DOHH2 (cell line): ENCODE results near the gene GALNS.

Experiments used
- H3F3A ChIP-seq: fragments of 200-600 bp; sonication (generic), shearing (Covaris generic); 2 replicates; pipeline ENCODE4 v1.6.0; 2016; ENCODE audit warnings: antibody characterized with exemption, mild to moderate bottlenecking; ENCODE audit not compliant: control insufficient read depth, insufficient read depth
- H3K27ac ChIP-seq: fragments of 200-600 bp; sonication (generic); 2 replicates; pipeline ENCODE4 v1.5.1; 2014; ENCODE audit warnings: low read depth, mild to moderate bottlenecking, low read length, moderate library complexity
- H3K27me3 ChIP-seq: fragments of 200-600 bp; sonication (generic); 2 replicates; pipeline ENCODE4 v1.6.1; 2014; ENCODE audit warnings: mild to moderate bottlenecking, low read length, mixed read lengths; ENCODE audit not compliant: control insufficient read depth
- H3K36me3 ChIP-seq: fragments of 200-600 bp; sonication (generic); 2 replicates; pipeline ENCODE4 v1.6.1; 2014; ENCODE audit warnings: mild to moderate bottlenecking, low read length, moderate library complexity, mixed read lengths; ENCODE audit not compliant: control insufficient read depth
- H3K4me1 ChIP-seq: fragments of 200-600 bp; sonication (generic); 2 replicates; pipeline ENCODE4 v1.6.1; 2014; ENCODE audit warnings: mild to moderate bottlenecking, low read length, mixed read lengths; ENCODE audit not compliant: control insufficient read depth
- H3K4me2 ChIP-seq: fragments of 200-600 bp; sonication (generic); 2 replicates; pipeline ENCODE4 v1.6.0; 2014; ENCODE audit warnings: mild to moderate bottlenecking, low read length, moderate library complexity
- H3K4me3 ChIP-seq: fragments of 200-600 bp; sonication (generic); 2 replicates; pipeline ENCODE4 v1.5.1; 2014; ENCODE audit warnings: mild to moderate bottlenecking, low read length, mixed read lengths
- H3K79me2 ChIP-seq: fragments of 200-600 bp; sonication (generic); 2 replicates; pipeline ENCODE4 v1.6.1; 2014; ENCODE audit warnings: mild to moderate bottlenecking, low read length, mixed read lengths; ENCODE audit not compliant: control insufficient read depth
- H3K9me2 ChIP-seq: fragments of 200-600 bp; sonication (generic); replicated peaks from 2 replicates; pipeline ENCODE4 v1.6.1; 2014; ENCODE audit warnings: mild to moderate bottlenecking, low read length, mixed read lengths; ENCODE audit not compliant: control insufficient read depth
- H3K9me3 ChIP-seq: fragments of 200-600 bp; sonication (generic); 2 replicates; pipeline ENCODE4 v1.6.1; 2014; ENCODE audit warnings: antibody characterized with exemption, low read length, mixed read lengths; ENCODE audit not compliant: control insufficient read depth, insufficient read depth
- H4K20me1 ChIP-seq: fragments of 200-600 bp; sonication (generic); 2 replicates; pipeline ENCODE4 v1.6.0; 2014; ENCODE audit warnings: low read depth, mild to moderate bottlenecking, antibody characterized with exemption, low read length, moderate library complexity; ENCODE audit not compliant: control insufficient read depth, insufficient read depth
- CTCF ChIP-seq: fragments of 200-600 bp; sonication (generic); IDR thresholded peaks from one replicate; pipeline ENCODE4 v1.5.1; 2014; ENCODE audit warnings: antibody characterized with exemption, mild to moderate bottlenecking, low read depth, low read length; ENCODE audit not compliant: poor library complexity, severe bottlenecking
- EZH2phosphoT487 ChIP-seq: fragments of 200-600 bp; sonication (generic); IDR thresholded peaks from 2 replicates; pipeline ENCODE4 v1.6.1; 2017; ENCODE audit warnings: borderline replicate concordance, mild to moderate bottlenecking, antibody characterized with exemption, low read length, moderate library complexity, mixed read lengths

GALNS gene

DNA sequence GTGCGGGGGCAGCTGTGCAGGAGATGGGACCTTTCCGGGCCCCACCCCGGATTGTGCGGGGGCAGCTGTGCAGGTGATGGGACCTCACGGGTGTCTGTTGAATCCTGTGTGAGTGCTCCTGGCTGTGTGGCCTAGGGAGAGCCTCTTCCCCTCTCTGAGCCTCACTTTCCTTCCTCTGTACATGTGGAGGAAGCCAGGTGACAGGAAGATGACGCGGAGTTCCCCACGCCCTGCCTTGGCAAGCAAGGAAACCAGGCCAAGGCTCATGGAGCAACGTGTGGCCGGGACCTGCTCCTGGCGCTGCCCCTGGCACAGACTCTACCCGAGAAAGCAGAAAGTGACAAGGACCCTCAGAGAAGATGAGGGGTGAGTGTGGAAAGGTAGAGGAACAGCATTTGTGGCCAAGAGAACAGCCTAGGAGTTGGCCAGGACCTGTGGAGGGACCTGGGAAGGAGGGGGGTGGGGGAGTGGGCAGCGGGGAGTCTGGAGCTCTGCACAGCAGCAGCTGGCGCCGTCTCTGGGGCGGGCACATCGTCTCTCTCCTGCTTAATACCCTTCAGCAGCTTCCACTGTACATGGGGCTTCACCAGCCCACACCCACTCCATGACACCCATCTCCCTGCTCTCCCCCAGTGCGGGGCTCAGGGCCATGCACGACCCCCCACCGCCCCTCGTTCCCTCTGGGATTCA is 48.1 kb upstream of the GALNS start:
- no peak for TF ChIP-seq CTCF
- H3K9me2 ChIP-seq: no peaks in the 10 kb centered on the region
- H3K36me3 ChIP-seq: peaks cover 31% of the 10 kb centered on the region
- H3K9me3 ChIP-seq: no peaks in the 10 kb centered on the region
- peaks cover 64% of the 10 kb centered on the region for H3K79me2 ChIP-seq
- H3F3A ChIP-seq: no peaks in the 10 kb centered on the region
- H3K27ac ChIP-seq: no peak overlapping the region
- no peak overlapping the region for H3K4me3 ChIP-seq
- H4K20me1 ChIP-seq: peaks cover 23% of the 10 kb centered on the region
- no peaks in the 10 kb centered on the region for H3K27me3 ChIP-seq
- no peak overlapping the region for H3K4me2 ChIP-seq
- H3K4me1 ChIP-seq: peaks cover 11% of the 10 kb centered on the region

DNA sequence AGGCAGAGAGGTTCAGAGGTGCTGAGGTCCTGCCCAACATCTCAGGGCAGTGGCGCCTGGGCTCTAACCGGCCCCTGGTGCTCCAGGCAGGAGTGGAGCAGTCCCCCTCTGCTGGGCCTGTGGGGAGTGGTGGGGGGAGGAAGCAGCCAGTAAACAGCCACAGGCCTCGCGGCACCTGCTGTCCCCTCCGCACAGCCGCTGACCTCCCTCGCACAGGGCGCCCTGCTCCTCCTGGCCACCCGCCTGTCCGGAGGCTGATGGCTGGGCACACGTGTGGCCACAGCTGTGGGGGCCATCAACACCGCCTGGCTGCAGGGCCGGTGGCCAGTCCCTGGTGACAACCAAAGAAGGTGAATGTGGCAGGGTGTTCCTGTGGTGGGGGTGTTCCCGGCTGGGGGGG is 46.5 kb upstream of the GALNS start:
- Histone ChIP-seq H4K20me1 (peaks cover 19% of the 10 kb centered on the region), H3K4me3 (no peak overlapping the region), H3K9me2 (no peaks in the 10 kb centered on the region), H3K9me3 (no peaks in the 10 kb centered on the region), H3F3A (no peaks in the 10 kb centered on the region), H3K79me2 (peaks cover 49% of the 10 kb centered on the region), H3K36me3 (peaks cover 44% of the 10 kb centered on the region), H3K27me3 (no peaks in the 10 kb centered on the region), H3K27ac (no peak overlapping the region), H3K4me1 (peaks cover 11% of the 10 kb centered on the region), H3K4me2 (no peak overlapping the region)
- TF ChIP-seq CTCF (no peak), EZH2phosphoT487 (no peak)

- Histone ChIP-seq H3K27me3 (no peaks in the 10 kb centered on the region), H3K79me2 (peaks cover 47% of the 10 kb centered on the region), H3F3A (no peaks in the 10 kb centered on the region), H3K4me2 (no peak overlapping the region), H3K36me3 (peaks cover 49% of the 10 kb centered on the region), H3K4me1 (peaks cover 11% of the 10 kb centered on the region), H3K9me2 (no peaks in the 10 kb centered on the region), H4K20me1 (peaks cover 19% of the 10 kb centered on the region), H3K27ac (no peak overlapping the region), H3K4me3 (no peak overlapping the region), H3K9me3 (no peaks in the 10 kb centered on the region)
- no peak for TF ChIP-seq CTCF
- no peak for TF ChIP-seq EZH2phosphoT487
Measured at GRCh38 chr16:88902744-88903143, 46.0 kb upstream of the GALNS start.
